BE2C (cell line): ENCODE data around the gene EID1.

Experiments used
- DNase-seq: peaks from one replicate; pipeline ENCODE4 v3.0.0-alpha.2; 2020
- H3K27me3 ChIP-seq: fragments of 250-450 bp; sonication (Bioruptor Pico); 2 replicates; pipeline ENCODE4 v1.5.1; 2020; ENCODE audit warnings: mild to moderate bottlenecking
- H3K36me3 ChIP-seq: fragments of 250-450 bp; sonication (Bioruptor Pico); 2 replicates; pipeline ENCODE4 v1.5.1; 2020; ENCODE audit warnings: mild to moderate bottlenecking
- H3K4me1 ChIP-seq: fragments of 250-450 bp; sonication (Bioruptor Pico); 2 replicates; pipeline ENCODE4 v1.5.1; 2020
- H3K4me3 ChIP-seq: 2 replicates; pipeline ENCODE4 v1.5.1; 2011; ENCODE audit warnings: low read depth, low read length
- H3K9me3 ChIP-seq: fragments of 250-450 bp; sonication (Bioruptor Pico); 2 replicates; pipeline ENCODE4 v1.5.1; 2020
- TF ChIP-seq, protein P1 (sequence below): IDR thresholded peaks from 2 replicates; pipeline ENCODE4 v1.5.1; 2012; ENCODE audit warnings: mild to moderate bottlenecking, low read depth, low read length

EID1 gene

DNA sequence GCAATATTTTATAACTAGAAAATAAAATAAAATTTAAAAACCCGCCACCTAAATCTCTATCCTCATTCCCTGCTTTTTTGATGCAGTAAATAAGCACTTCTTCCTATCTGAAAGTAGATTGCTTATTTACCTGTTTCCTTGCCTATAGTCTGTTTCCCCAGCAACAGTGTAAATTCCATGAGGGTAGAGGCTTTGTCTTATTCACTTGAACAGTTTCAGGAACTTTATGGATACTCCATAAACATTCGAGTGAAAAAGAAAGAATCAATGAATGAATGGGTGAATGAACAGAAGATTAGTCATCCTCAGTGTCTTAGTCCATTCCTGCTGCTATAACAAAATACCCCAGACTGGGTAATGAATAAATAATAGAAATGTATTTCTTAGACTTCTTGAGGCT lies 44.1 kb downstream of the EID1 start:
- peaks cover 5% of the 10 kb centered on the region; the same call in 1 of the 2 replicates for H3K4me1 ChIP-seq
- no peaks in the 10 kb centered on the region for H3K36me3 ChIP-seq
- H3K9me3 ChIP-seq = no peaks in the 10 kb centered on the region
- H3K4me3 ChIP-seq = no peak overlapping the region
- TF ChIP-seq, protein P1, sequence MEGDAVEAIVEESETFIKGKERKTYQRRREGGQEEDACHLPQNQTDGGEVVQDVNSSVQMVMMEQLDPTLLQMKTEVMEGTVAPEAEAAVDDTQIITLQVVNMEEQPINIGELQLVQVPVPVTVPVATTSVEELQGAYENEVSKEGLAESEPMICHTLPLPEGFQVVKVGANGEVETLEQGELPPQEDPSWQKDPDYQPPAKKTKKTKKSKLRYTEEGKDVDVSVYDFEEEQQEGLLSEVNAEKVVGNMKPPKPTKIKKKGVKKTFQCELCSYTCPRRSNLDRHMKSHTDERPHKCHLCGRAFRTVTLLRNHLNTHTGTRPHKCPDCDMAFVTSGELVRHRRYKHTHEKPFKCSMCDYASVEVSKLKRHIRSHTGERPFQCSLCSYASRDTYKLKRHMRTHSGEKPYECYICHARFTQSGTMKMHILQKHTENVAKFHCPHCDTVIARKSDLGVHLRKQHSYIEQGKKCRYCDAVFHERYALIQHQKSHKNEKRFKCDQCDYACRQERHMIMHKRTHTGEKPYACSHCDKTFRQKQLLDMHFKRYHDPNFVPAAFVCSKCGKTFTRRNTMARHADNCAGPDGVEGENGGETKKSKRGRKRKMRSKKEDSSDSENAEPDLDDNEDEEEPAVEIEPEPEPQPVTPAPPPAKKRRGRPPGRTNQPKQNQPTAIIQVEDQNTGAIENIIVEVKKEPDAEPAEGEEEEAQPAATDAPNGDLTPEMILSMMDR = no peak
- no peak for DNase-seq
- 0 out of 2 replicates have a peak, but pooled peaks cover 3% of the 10 kb centered on the region for H3K27me3 ChIP-seq

DNA sequence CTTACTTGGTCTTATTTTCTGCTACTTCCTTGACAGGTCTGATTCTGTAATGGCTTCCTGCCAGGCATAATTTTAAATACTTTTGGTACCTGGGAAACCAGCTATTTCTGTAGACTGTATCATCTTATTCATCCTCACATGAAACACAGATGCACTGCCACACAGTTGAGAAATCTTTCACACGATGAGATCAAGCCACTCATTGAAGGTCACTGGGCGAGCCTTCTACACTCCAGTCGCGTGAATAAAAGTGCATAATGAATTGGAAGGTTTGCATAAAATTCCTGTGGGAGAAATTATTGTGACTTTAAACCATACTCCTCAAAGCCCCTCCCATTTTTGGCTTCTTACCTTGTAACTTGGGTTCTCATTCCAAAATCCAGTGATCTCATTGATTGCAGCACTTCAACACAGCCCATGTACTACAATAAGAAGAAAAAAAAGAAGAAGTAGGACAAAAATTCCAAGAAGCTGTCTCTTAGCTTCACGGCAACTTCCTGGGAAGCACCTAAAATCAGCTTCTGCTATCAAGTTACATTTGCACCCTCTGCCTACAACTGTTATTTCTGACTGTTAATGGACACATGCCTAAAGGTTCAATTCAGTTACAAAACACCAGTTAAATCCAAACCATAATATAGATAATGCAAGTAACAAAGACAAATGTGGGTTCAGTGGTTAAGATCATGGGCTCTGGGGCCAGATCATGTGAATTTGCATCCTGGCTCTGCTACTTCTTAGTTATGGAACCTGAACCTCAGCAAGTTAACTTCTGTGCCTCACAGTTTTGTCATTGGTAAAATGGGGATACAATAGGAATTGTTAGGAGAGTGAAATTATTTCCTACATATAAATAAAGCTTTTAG lies 46.8 kb downstream of the EID1 start:
- H3K36me3 ChIP-seq = no peaks in the 10 kb centered on the region
- TF ChIP-seq, protein P1 = no peak
- H3K4me3 ChIP-seq = no peak overlapping the region
- no peak for DNase-seq
- H3K4me1 ChIP-seq = peaks cover 5% of the 10 kb centered on the region; the same call in 1 of the 2 replicates
- no peaks in the 10 kb centered on the region for H3K9me3 ChIP-seq
- H3K27me3 ChIP-seq = no peaks in the 10 kb centered on the region

DNA sequence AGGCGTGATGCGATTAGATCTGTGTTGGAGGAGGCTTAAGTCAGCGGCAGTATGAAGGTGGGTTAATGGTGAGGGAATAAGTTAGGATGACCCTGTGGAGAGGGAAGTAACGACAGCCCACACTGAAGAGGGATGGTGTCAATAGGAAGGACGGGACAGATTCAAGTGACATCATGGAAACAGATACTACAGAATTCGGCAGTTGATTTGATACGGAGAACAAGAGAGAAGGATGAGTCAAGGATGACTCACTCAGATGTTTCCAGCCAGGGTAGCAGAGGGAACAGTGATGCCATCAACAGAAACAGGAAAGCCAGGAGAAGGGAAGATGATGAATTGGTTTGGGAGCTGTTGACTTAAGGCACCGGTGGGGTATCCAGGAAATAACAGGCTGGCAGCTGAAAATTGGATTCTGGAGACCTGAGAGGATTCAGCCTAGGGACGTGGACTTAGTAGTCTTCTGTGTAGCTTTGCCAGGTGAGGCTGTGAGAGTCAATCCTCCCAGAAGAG lies 47.8 kb downstream of the EID1 start:
- peak overlapping the region; percentile 27 for H3K4me3 ChIP-seq
- peak; percentile 31 for DNase-seq
- no peaks in the 10 kb centered on the region for H3K9me3 ChIP-seq
- H3K4me1 ChIP-seq = peaks cover 5% of the 10 kb centered on the region; the same call in 1 of the 2 replicates
- TF ChIP-seq, protein P1 = no peak
- H3K27me3 ChIP-seq = no peaks in the 10 kb centered on the region
- H3K36me3 ChIP-seq = no peaks in the 10 kb centered on the region

DNA sequence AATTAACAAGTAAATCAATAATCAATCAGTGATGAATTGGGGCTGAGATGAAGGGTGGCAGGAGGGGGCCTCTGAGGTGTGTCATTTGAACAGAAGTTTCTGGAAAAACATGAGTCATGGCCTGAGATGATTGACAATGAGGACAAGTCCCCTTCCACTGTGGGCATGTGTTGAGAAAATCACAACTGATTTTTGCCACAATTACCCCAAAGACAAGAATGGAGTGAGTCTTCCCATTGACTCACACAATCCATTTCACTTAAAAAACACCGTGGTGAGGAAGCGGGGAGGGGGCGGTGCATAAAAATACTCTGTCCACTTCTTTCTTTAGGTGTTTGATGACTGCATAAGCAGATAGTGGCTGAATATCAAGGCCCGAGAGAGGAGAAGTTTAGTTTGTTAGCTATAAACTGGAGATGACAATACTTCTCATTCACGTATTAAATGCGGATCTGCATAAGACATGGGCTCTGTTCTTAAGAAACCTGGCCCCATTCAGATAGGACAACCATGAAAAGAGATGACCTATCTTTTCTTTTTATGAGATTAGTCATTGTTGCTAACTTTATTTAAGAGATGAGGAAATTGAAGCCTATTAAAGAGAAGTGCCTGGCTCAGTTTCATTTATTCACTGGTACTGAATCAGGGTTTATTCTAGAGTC lies 51.1 kb downstream of the EID1 start:
- Histone ChIP-seq H3K27me3 (no peaks in the 10 kb centered on the region), H3K4me3 (no peak overlapping the region), H3K4me1 (peaks cover 5% of the 10 kb centered on the region; the same call in 1 of the 2 replicates), H3K36me3 (no peaks in the 10 kb centered on the region), H3K9me3 (no peaks in the 10 kb centered on the region)
- DNase-seq = no peak
- TF ChIP-seq, protein P1 = no peak

DNA sequence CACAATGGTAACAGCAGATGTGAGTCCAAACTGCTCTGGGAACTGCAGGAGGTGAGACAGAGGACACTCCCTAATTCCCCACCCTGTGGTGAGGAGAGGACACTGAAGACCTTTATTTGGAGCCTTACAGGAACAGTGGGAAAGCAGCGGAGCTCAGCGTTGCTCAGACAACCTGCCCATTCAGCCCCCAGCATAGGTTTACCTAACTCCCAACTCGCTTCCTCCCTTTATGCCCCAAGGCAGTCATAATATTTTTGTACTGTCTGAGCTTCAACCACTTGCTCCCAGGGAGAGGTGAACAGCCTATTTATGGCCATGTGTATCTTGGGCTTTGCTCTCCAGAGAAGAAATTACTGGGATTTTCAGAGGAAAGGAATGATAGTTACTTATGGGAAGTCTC lies 51.7 kb downstream of the EID1 start:
- peaks cover 5% of the 10 kb centered on the region; the same call in 1 of the 2 replicates for H3K4me1 ChIP-seq
- no peak overlapping the region for H3K4me3 ChIP-seq
- no peaks in the 10 kb centered on the region for H3K9me3 ChIP-seq
- H3K27me3 ChIP-seq = no peaks in the 10 kb centered on the region
- DNase-seq = no peak
- H3K36me3 ChIP-seq = no peaks in the 10 kb centered on the region
- TF ChIP-seq, protein P1 = no peak
